H1 (cell line): Measurements from ENCODE around the gene IGSF11. TPM values are rescaled to one million over a fixed set of nuclear protein-coding genes. Genes with fewer than 3 reads are reported as not detected.

Experiments used
- CTCF ChIA-PET: fragments of 300-600 bp; sonication (Branson Sonifier 250); formaldehyde crosslinking; loops from one replicate; lab custom pipeline; 2021; ENCODE audit not compliant: partially characterized antibody; lab: Charles Lee
- POLR2A ChIA-PET: fragments of 300-600 bp; sonication (Branson Sonifier 250); formaldehyde crosslinking; loops from one replicate; lab custom pipeline; 2021; ENCODE audit warnings: inconsistent platforms; ENCODE audit not compliant: partially characterized antibody; lab: Charles Lee
- DNase-seq, 2 experiments: peaks; one replicate each; pipeline versions ENCODE4 v3.0.0 to v3.0.0-alpha.2; 2010 to 2022; ENCODE audit warnings: low spot score in 2 of 2, low read depth in 1 of 2, mixed read lengths in 1 of 2
- FAIRE-seq: peaks from 2 replicates; lab custom pipeline; 2011; peaks lifted over from hg19 to GRCh38; lab: Jason Lieb, UNC
- H2AFZ ChIP-seq: 2 replicates; pipeline ENCODE4 v1.8.1; 2012; ENCODE audit warnings: low read length, inconsistent platforms
- H2AK5ac ChIP-seq: 2 replicates; pipeline ENCODE4 v1.6.1; 2013; ENCODE audit warnings: low read depth, low read length
- H2BK120ac ChIP-seq: replicated peaks from 2 replicates; pipeline ENCODE3; 2013; ENCODE audit warnings: low read depth, low read length, inconsistent platforms
- H2BK12ac ChIP-seq: 2 replicates; pipeline ENCODE4 v1.6.1; 2013; ENCODE audit warnings: low read depth, low read length
- H2BK15ac ChIP-seq: 2 replicates; pipeline ENCODE4 v1.6.1; 2013; ENCODE audit warnings: low read length
- H2BK20ac ChIP-seq: 2 replicates; pipeline ENCODE4 v1.6.1; 2013; ENCODE audit warnings: low read length
- H2BK5ac ChIP-seq: 2 replicates; pipeline ENCODE4 v1.6.1; 2013; ENCODE audit warnings: low read depth, low read length
- H3K14ac ChIP-seq: 2 replicates; pipeline ENCODE4 v1.6.1; 2013; ENCODE audit warnings: inconsistent platforms; ENCODE audit not compliant: insufficient read length
- H3K18ac ChIP-seq: 2 replicates; pipeline ENCODE4 v1.6.1; 2013; ENCODE audit warnings: low read length; ENCODE audit errors: extremely low read depth
- H3K23ac ChIP-seq: 2 replicates; pipeline ENCODE4 v1.6.1; 2013; ENCODE audit warnings: inconsistent platforms; ENCODE audit not compliant: insufficient read length
- H3K23me2 ChIP-seq: 2 replicates; pipeline ENCODE4 v1.6.1; 2013; ENCODE audit warnings: low read depth, low read length
- H3K27ac ChIP-seq: 2 replicates; pipeline ENCODE4 v1.6.1; 2011; ENCODE audit warnings: low read depth, low read length, inconsistent platforms
- H3K27me3 ChIP-seq, 4 experiments: replicated peaks in 1 of 4; 1 replicate in 1 of 4; 2 replicates in 3 of 4; pipeline versions ENCODE4 v1.6.1 to v1.8.1; 2011 to 2013; ENCODE audit warnings: low read length in 3 of 4, mild to moderate bottlenecking in 3 of 4, inconsistent platforms in 2 of 4, mixed read lengths in 2 of 4, moderate library complexity in 1 of 4; ENCODE audit not compliant: control insufficient read depth in 3 of 4, insufficient read depth in 3 of 4; ENCODE audit errors: extremely low read depth in 1 of 4
- H3K36me3 ChIP-seq, 4 experiments: 2 replicates each; pipeline versions ENCODE4 v1.6.1 to v1.8.1; 2011 to 2013; ENCODE audit warnings: mild to moderate bottlenecking in 4 of 4, low read length in 3 of 4, moderate library complexity in 2 of 4, control low read depth in 1 of 4, inconsistent platforms in 1 of 4; ENCODE audit not compliant: insufficient read depth in 4 of 4, control insufficient read depth in 2 of 4
- H3K4ac ChIP-seq: replicated peaks from 2 replicates; pipeline ENCODE3; 2013; ENCODE audit warnings: low read length, low read depth, mixed read lengths, inconsistent platforms; ENCODE audit not compliant: insufficient read length
- H3K4me1 ChIP-seq, 4 experiments: replicated peaks in 1 of 4; 1 replicate in 1 of 4; 2 replicates in 3 of 4; pipeline versions ENCODE4 v1.6.1 to v1.8.1; 2011 to 2013; ENCODE audit warnings: low read length in 3 of 4, inconsistent platforms in 2 of 4, mixed read lengths in 1 of 4; ENCODE audit not compliant: insufficient read depth in 4 of 4, control insufficient read depth in 3 of 4
- H3K4me2 ChIP-seq, 2 experiments: 2 replicates each; pipeline versions ENCODE4 v1.6.1 to v1.8.1; 2011 to 2013; ENCODE audit warnings: low read depth in 2 of 2, low read length in 2 of 2, control low read depth in 1 of 2, inconsistent platforms in 1 of 2, mild to moderate bottlenecking in 1 of 2; ENCODE audit not compliant: insufficient read depth in 1 of 2
- H3K4me3 ChIP-seq, 4 experiments: fragments of 200-600, 300-600 bp in 1 of 4; sonication (generic), shearing (Covaris generic), sonication (Bioruptor Twin) in 1 of 4; 2 replicates each; pipeline versions ENCODE4 v1.5.1 to v1.8.1; 2011 to 2016; ENCODE audit warnings: low read length in 4 of 4, low read depth in 3 of 4, control low read depth in 2 of 4, inconsistent platforms in 2 of 4, mild to moderate bottlenecking in 2 of 4, mixed read lengths in 1 of 4, moderate library complexity in 1 of 4; ENCODE audit not compliant: insufficient read depth in 2 of 4; ENCODE audit errors: extremely low read depth in 1 of 4
- H3K56ac ChIP-seq: replicated peaks from 2 replicates; pipeline ENCODE3; 2013; ENCODE audit warnings: low read depth, mild to moderate bottlenecking, mixed read lengths, low read length, inconsistent platforms; ENCODE audit not compliant: insufficient read length
- H3K79me1 ChIP-seq: 2 replicates; pipeline ENCODE4 v1.6.1; 2013; ENCODE audit warnings: low read depth, low read length, control low read depth
- H3K79me2 ChIP-seq, 2 experiments: 2 replicates each; pipeline versions ENCODE4 v1.6.1 to v1.8.1; 2012 to 2013; ENCODE audit warnings: low read length in 2 of 2, mild to moderate bottlenecking in 2 of 2, inconsistent platforms in 1 of 2; ENCODE audit not compliant: insufficient read depth in 2 of 2, control insufficient read depth in 1 of 2
- H3K9ac ChIP-seq, 4 experiments: replicated peaks in 1 of 4; 1 replicate in 1 of 4; 2 replicates in 3 of 4; pipeline versions ENCODE4 v1.6.1 to v1.8.1; 2011 to 2013; ENCODE audit warnings: low read depth in 3 of 4, low read length in 3 of 4, control low read depth in 2 of 4, mild to moderate bottlenecking in 2 of 4, moderate library complexity in 2 of 4, inconsistent platforms in 1 of 4; ENCODE audit errors: extremely low read depth in 1 of 4
- H3K9me3 ChIP-seq, 2 experiments: 2 replicates each; pipeline versions ENCODE4 v1.6.1 to v1.8.1; 2012 to 2013; ENCODE audit warnings: mild to moderate bottlenecking in 2 of 2, moderate library complexity in 2 of 2, control low read depth in 1 of 2, inconsistent platforms in 1 of 2, low read depth in 1 of 2, low read length in 1 of 2, mixed read lengths in 1 of 2; ENCODE audit not compliant: insufficient read depth in 2 of 2
- H4K20me1 ChIP-seq, 2 experiments: replicated peaks in 1 of 2; 2 replicates each; pipeline versions ENCODE3 to v1.8.1; 2011 to 2013; ENCODE audit warnings: inconsistent platforms in 2 of 2, low read length in 2 of 2, mild to moderate bottlenecking in 1 of 2; ENCODE audit not compliant: insufficient read depth in 2 of 2, control insufficient read depth in 1 of 2
- H4K5ac ChIP-seq: 2 replicates; pipeline ENCODE4 v1.6.1; 2013; ENCODE audit warnings: low read length, low read depth, mixed read lengths, inconsistent platforms; ENCODE audit not compliant: insufficient read length
- H4K8ac ChIP-seq: 2 replicates; pipeline ENCODE4 v1.8.0; 2013; ENCODE audit warnings: mild to moderate bottlenecking, moderate library complexity, low read length, inconsistent platforms; ENCODE audit not compliant: insufficient read depth; ENCODE audit errors: extremely low read depth
- H4K91ac ChIP-seq: replicated peaks from 2 replicates; pipeline ENCODE3; 2013; ENCODE audit warnings: low read length, mixed read lengths, inconsistent platforms; ENCODE audit not compliant: insufficient read length
- CBX5 ChIP-seq: fragments of 300-800, 300-1000 bp; sonication (generic); IDR thresholded peaks from 2 replicates; pipeline ENCODE4 v1.7.1; 2016; ENCODE audit warnings: antibody characterized with exemption, low read length, low read depth
- EZH2 ChIP-seq: fragments of 200-600 bp; sonication (generic); IDR thresholded peaks from 2 replicates; pipeline ENCODE4 v1.7.1; 2012; ENCODE audit warnings: low read depth, mild to moderate bottlenecking, moderate library complexity, low read length, inconsistent platforms; ENCODE audit not compliant: severe bottlenecking
- HDAC2 ChIP-seq, 2 experiments: fragments of 300-600 bp in 1 of 2; sonication (generic) in 1 of 2; IDR thresholded peaks; 2 replicates each; pipeline ENCODE4 v1.6.1; 2011 to 2012; ENCODE audit warnings: low read depth in 2 of 2, low read length in 2 of 2, mild to moderate bottlenecking in 2 of 2, moderate library complexity in 2 of 2, borderline replicate concordance in 1 of 2, inconsistent platforms in 1 of 2
- NRF1 ChIP-seq: IDR thresholded peaks from 2 replicates; pipeline ENCODE4 v1.6.1; 2011; ENCODE audit warnings: mild to moderate bottlenecking, low read depth, low read length, improper control_type of control experiment
- SAP30 ChIP-seq: fragments of 300-600 bp; sonication (generic); IDR thresholded peaks from 2 replicates; pipeline ENCODE4 v1.7.1; 2012; ENCODE audit warnings: low read length, moderate library complexity, mild to moderate bottlenecking, inconsistent platforms; ENCODE audit not compliant: insufficient read depth, insufficient replicate concordance
- SIRT6 ChIP-seq: IDR thresholded peaks from one replicate; pipeline ENCODE4 v1.7.1; 2012; ENCODE audit warnings: low read length, inconsistent platforms
- SP4 ChIP-seq: IDR thresholded peaks from 2 replicates; pipeline ENCODE4 v1.6.1; 2012; ENCODE audit warnings: low read length, inconsistent platforms
- TEAD4 ChIP-seq: IDR thresholded peaks from 2 replicates; pipeline ENCODE4 v1.6.1; 2012; ENCODE audit warnings: low read depth, low read length, inconsistent platforms, mixed read lengths
- WGBS, 2 experiments: shearing (Covaris generic) in 1 of 2; methylation state at CpG; one replicate each; pipeline versions ENCODE4 v1.1.6 to v1.1.7; 2013 to 2015; ENCODE audit warnings: low lambda C conversion rate in 2 of 2, mixed read lengths in 2 of 2, inconsistent platforms in 1 of 2, low coverage in 1 of 2, missing lambda C conversion rate in 1 of 2; ENCODE audit not compliant: insufficient replicate concordance in 2 of 2, insufficient coverage in 1 of 2, insufficient read length in 1 of 2; ENCODE audit errors: extremely low coverage in 1 of 2, missing lambda C conversion rate in 1 of 2; 5-methylcytosine and 5-hydroxymethylcytosine counted together
- polyA plus RNA-seq, 7 experiments: library from polyadenylated mRNA; depleted of rRNA in 3 of 7; stranded (reverse) in 5 of 7; unstranded in 2 of 7; fragments of >200 nt in 5 of 7; fragments of 200-250 nt in 2 of 7; gene quantifications; 1 replicate in 5 of 7; 2 replicates in 1 of 7; 4 replicates in 1 of 7; pipeline versions ENCODE4 v1.2.1 to v1.2.3, GENCODE V29; 2011 to 2013; ENCODE audit warnings: missing spikeins in 2 of 7, mixed read lengths in 2 of 7
- total RNA-seq: library from RNA; stranded (reverse); fragmentation: NEBNext Ultra II Directional; extraction: Animal tissue kit (Norgen Biotek cat#: 25700); gene quantifications from 2 replicates; pipeline ENCODE4 v1.2.1, GENCODE V29; 2021
- TF ChIP-seq, protein P1 (sequence below): IDR thresholded peaks from 2 replicates; pipeline ENCODE4 v1.6.1; 2011; ENCODE audit warnings: low read length, improper control_type of control experiment

Gene IGSF11
- total and polyA plus RNA-seq, 2 of the 8 experiments (the other 6 are each of a cell fraction or from before 2014, with no cell fraction given), result 1.1 to 4.1 TPM

- Histone ChIP-seq H2AFZ (no peak overlapping the region), H3K18ac (no peak overlapping the region), H3K4ac (no peak overlapping the region), H3K4me2 (no peak overlapping the region), H3K27me3 (no peaks in the 10 kb centered on the region), H3K4me1 (no peaks in the 10 kb centered on the region), H2BK5ac (no peak overlapping the region), H3K27ac (no peak overlapping the region), H2BK15ac (no peak overlapping the region), H4K91ac (no peak overlapping the region), H2BK12ac (no peak overlapping the region), H4K5ac (no peak overlapping the region), H2AK5ac (no peak overlapping the region), H4K8ac (no peak overlapping the region), H3K4me3 (no peak overlapping the region), H3K36me3 (no peaks in the 10 kb centered on the region), H3K56ac (no peak overlapping the region), H3K14ac (no peak overlapping the region), H3K23me2 (no peaks in the 10 kb centered on the region), H2BK20ac (no peak overlapping the region), H3K79me2 (no peaks in the 10 kb centered on the region), H3K23ac (no peak overlapping the region), H3K9ac (no peak overlapping the region), H4K20me1 (no peaks in the 10 kb centered on the region)
- CTCF ChIA-PET, result interaction anchor here (0.8 to 3.5 kb wide), 5 partner anchors 37 to 191 kb away, joined by 3 to 22 read pairs (median 3); no protein-coding TSS in a partner anchor
- FAIRE-seq (no peak), DNase-seq (no peak)
- WGBS, 2 experiments, result 93% methylated on average over 36 of the region's 36 CpGs; no CpG with 5 or more reads in 1 of the 2 experiments
- POLR2A ChIA-PET, result no interaction called here
- TF ChIP-seq SP4, result no peak
- no peak for TF ChIP-seq NRF1
- no peak for TF ChIP-seq TEAD4
- TF ChIP-seq HDAC2 (IDR thresholded peaks at IDR 0.05; ENCODE audit: borderline replicate concordance in 1 of 2, low read depth in 2 of 2, low read length in 2 of 2), result no peak
- TF ChIP-seq SAP30, result no peak
- no peak for TF ChIP-seq CBX5
- TF ChIP-seq, protein P1, sequence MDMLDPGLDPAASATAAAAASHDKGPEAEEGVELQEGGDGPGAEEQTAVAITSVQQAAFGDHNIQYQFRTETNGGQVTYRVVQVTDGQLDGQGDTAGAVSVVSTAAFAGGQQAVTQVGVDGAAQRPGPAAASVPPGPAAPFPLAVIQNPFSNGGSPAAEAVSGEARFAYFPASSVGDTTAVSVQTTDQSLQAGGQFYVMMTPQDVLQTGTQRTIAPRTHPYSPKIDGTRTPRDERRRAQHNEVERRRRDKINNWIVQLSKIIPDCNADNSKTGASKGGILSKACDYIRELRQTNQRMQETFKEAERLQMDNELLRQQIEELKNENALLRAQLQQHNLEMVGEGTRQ, result no peak
- TF ChIP-seq SIRT6, result no peak
- no peak for TF ChIP-seq EZH2
- TF ChIP-seq, all 59 proteins: peak for 0
- H2BK120ac ChIP-seq, result no peak overlapping the region
- no peaks in the 10 kb centered on the region for H3K79me1 ChIP-seq
- peaks cover 10 to 12% of the 10 kb centered on the region in 2 experiments; a peak in 3 of 4 replicates for H3K9me3 ChIP-seq
Observed at GRCh38 chr3:119073258-119074001, 38.8 kb upstream of the IGSF11 start.
